Activated gamma-delta T cell treated with Interleukin-2 at 50 U/mL for 16 hours (primary cell): ENCODE results near the gene LDAH.

ENCODE experiments used
- DNase-seq: peaks from one replicate; pipeline ENCODE4 v3.0.0-alpha.2; 2020

LDAH gene

GRCh38 chr2:20771299-20771698, 51.6 kb downstream of the LDAH start:
- DNase-seq = no peak

DNA sequence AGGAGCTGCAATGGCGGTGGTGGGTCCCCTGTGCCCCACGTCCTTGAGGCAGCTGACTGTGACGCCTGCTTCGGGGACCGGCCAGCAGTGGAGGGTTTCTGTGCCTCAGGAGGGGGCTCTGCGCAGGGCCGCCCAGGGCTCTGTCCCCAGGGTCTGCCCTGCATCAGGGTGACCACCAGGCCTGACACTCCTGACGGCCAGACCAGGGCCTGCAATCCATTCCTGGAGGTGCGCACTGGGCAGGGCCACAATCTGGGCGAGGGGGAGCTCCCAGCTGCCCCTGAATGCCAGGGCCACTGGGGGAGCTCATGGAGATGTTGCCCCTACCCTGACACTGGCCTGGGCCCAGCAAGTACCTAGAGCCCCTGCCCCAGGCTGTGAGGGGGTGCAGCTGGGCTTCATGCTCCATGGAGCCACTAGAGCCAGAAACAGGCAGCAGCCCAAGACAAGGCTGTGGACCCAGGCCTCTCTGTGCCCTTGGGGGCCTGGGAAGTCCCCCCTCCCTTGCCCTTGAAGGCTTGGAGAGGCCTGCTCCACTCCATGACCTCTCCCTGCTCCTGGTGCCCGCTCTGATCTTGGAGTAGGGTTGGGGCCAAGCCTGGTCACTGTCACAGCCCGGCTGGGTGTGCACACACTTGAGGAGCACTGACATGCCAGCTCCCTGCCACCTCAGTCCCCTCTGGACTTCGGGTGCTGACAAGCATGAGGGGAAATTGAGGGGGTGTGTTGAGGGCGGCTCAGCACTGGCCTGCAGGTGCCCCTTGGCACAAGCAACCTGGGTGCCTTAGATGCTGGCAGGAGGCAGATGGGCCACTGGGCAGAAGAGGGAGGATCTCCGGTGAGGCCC, 55.9 kb downstream of the LDAH start:
- no peak for DNase-seq

GRCh38 chr2:20766213-20766612, 56.7 kb downstream of the LDAH start:
- no peak for DNase-seq

DNA sequence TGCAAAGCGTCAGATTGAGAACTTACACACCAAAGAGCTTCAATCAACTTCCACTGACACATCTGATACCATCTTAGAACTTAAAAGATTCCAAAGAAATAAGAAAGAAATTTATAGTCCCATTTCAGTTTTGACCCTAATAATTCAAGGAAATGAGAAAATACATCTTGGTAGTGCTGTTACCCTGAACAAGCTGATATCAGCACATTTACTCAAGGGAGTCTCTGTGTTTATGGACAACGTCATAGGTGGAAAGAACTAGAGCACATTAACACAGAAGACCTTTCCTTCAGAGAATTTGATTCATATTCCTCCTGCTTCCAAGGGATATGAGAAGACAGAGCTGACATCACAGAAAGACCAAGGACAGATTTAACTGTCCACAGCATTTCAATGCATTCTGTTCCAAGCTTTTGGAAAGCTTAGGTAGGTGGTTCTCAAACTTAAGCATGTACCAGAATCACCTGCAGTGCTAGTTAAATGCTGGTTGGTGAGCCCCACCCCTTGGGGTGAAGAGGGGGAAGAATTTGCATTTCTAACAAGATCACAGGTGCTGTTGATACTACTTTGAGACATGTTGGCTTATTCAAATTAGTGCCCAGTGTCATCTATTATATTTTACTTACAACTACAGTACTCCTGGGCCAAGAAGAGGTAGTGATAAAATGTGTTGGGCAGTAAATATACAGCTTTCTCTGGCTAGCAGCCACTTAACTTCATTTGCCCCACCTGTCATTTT, 59.8 kb downstream of the LDAH start:
- no peak for DNase-seq

GRCh38 chr2:20759487-20759886, 63.4 kb downstream of the LDAH start:
- no peak for DNase-seq

DNA sequence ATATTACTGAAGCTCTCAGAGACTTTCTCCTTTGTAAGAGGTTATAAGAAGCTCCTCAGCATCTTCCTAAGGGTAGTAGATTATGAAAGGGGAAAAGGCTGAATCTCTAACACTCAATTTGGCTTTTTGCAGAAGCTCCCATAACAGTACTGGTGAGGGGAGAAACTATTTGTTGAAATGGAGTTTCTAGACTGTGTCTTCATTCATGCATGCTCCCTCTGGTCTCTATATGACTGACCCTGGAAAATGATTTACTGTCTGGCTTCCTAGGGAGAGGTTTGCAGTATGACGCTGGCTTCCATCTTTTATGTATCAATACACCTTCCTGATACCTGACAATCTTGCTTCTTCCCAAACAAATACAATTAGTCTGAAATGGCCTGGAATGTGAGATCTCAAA, 63.9 kb downstream of the LDAH start:
- no peak for DNase-seq

DNA sequence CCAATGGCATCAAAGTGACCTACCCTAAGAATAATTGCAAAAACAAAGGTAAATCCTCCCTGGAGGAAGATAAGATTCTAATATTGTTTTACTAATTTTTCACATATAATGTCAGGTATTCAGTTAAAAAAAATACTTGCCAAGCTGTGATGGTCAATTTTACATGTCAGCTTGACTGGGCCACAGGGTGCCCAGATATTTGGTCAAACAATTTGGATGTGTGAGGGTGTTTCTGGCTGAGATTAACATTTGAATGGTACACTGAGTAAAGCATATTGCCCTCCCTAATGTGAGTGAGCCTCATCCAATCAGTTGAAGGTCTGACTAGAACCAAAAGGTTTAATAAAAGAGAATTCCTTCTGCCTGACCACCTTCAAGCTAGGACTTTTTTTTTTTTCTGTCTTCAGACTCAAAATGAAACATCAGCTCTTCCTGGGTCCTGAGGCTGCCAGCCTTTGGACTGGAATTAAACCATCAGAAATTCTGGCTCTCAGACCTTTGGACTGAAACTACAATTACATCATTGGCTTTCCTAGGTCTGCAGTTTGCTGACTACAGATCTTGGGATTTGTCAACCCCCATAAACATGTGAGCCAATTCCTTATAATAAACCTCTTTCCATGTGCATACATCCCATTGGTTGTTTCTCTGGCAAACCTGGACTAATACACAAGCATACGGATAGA, 65.4 kb downstream of the LDAH start:
- DNase-seq = no peak

- no peak for DNase-seq
Measured at GRCh38 chr2:20755132-20755800, 67.6 kb downstream of the LDAH start.

- DNase-seq = no peak
Measured at GRCh38 chr2:20752293-20752692, 70.6 kb downstream of the LDAH start.

DNA sequence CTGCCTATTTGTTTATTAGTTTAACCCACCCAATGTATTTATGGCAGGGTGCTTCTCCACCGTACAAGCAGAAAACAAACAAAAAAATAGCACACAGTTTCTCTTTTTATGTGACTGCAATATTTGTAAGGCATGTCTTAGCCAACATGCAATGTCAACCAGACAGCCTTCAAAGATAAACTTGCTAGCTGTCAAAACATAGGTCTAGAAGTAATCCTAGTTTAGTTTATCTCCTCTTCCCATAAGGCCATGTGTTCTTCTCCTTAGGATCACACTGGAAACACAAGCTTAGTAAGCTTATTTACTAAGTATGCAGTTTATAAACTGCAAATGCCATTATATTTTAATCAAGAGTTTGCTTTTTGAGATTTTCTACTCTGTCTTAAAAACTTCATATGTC, 75.6 kb downstream of the LDAH start:
- no peak for DNase-seq

GRCh38 chr2:20745924-20746555, 76.9 kb downstream of the LDAH start:
- DNase-seq = no peak

- DNase-seq = no peak
Measured at GRCh38 chr2:20744366-20745335, 78.2 kb downstream of the LDAH start.

DNA sequence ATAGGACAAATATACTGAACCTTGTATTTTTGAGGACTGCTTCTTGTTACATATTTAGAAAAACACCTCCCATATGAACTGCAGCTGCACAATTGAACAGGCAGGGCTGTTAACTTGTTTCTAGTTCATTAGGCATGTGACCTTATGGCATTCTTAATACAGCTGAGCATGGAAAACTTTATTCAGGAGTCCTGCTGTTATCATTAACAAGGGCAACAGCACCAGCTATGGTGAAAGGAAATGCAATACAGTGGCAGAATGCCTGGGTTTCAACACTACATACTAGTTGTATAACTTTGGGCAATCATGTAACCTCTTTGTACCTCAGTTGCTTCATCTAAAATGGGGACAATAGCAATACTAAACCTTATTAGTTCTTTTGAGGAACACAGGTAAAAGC, 84.1 kb downstream of the LDAH start:
- no peak for DNase-seq

DNA sequence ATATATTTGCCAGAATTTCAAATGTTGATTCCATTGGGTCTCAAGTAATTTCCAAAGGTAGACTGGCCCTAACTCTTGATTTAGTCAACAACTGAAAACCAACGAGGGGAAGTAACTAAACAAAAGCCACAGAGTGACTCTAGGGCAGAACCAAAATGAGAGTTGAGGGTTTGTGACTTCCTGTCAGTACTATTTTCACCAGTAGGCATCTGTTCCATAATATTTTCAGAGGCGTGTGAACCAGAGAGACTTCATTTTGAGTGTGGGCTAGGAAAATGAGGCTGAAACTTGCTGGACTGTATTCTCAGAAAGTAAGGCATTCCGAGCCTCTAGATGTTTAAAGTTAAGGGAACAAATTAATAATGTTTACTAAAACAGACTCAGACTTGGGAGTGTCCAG, 85.4 kb downstream of the LDAH start:
- no peak for DNase-seq

DNA sequence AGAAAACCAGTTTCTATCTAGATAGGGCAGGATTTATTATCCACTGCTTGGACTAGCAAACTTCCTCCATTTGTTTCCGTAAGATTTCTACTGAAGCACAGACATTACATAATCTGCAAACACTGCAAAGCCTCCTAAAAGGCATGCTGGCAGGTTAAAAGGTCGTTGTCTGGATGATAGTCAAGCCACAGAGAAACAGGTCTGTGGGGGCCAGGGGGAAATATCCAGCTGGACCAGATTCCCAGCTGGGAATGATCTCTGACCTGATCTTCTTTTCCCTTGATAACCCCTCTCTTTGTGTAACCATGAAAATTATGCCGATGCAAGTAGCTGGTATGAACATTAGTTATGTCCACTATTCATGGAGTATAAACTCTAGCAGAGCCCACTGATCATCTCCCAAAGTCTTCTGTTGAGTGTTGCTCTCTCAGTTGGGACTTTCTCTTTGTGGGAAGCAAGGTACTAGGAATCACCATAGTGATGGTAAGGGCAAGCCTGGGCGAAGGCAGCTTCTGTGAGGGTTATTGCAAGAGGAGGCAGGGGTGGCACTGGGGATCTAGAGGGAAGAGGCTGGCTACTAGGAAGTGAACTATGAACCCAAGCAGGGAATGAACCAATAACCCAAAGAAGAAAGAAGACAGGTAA, 94.7 kb downstream of the LDAH start:
- no peak for DNase-seq

- no peak for DNase-seq
Measured at GRCh38 chr2:20726913-20727312, 96.0 kb downstream of the LDAH start.

- DNase-seq = no peak
Measured at GRCh38 chr2:20725782-20726181, 97.1 kb downstream of the LDAH start.

DNA sequence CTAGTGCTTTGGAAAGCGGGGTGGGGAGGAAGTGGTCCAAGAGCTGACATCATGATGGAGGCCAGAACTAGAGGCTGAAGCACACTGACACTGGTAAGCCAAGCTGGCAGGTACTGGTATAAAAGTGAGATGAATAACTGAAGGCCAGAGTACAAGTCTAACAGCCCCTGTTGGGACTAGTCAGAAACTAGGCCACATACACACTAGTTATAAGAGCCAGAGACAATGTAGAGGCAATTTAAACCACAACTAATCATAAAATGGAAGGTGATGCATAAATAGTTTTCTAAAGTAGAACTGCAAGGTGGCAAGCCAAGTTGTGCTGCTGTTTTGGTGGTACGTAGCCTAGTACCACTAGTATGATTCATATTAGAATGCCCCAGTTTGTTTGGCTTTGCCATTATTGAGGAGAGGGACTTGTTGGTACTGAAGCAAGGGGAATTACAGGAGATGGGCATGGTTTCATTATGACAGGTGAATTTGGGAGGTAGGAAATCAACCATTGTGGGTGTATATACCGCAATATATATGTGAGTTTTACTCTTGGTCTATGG, 98.3 kb downstream of the LDAH start:
- no peak for DNase-seq

- no peak for DNase-seq
Measured at GRCh38 chr2:20723543-20723942, 99.4 kb downstream of the LDAH start.

DNA sequence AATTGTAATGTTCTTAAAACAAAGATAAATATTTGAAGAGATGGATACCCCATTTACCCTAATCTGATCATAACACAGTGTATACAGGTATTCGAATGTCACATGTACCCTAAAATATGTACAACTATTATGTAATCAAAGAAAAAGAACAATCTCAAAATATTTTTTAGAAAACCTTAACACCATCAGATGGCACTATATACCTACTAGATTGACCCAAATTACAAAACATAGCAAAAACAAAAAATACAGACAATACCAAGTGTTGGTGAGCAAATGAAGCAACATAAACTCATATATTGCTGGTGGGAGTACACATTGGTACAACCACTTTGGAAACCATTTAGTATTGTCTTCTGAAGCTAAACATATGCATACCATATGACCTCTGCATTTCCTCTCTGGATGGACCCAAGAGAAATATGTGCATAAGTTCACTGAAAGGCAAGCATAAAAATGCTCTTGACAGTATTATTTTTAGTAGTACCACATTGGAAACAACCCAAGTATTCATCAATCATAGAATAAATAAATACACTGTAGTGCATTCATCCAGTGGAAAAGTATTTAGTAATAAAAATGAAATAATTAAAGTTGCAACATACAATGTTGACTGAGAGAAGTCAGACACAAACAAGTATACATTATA, 100.2 kb downstream of the LDAH start:
- DNase-seq = no peak
